GM18867 (cell line): ENCODE data around the gene OSGIN1.

ENCODE experiments used
- ATAC-seq: cut with Tn5 transposase; IDR thresholded peaks from one replicate; pipeline ENCODE4 v1.9.1; 2021; ENCODE audit warnings: mild to moderate bottlenecking, moderate library complexity; ENCODE audit not compliant: unreplicated experiment

OSGIN1 gene

GRCh38 chr16:83956336-83957289 is 3.6 kb downstream of the OSGIN1 start:
- ATAC-seq: peak; percentile 53

GRCh38 chr16:83957296-83957855 is 4.3 kb downstream of the OSGIN1 start:
- ATAC-seq: no peak

DNA sequence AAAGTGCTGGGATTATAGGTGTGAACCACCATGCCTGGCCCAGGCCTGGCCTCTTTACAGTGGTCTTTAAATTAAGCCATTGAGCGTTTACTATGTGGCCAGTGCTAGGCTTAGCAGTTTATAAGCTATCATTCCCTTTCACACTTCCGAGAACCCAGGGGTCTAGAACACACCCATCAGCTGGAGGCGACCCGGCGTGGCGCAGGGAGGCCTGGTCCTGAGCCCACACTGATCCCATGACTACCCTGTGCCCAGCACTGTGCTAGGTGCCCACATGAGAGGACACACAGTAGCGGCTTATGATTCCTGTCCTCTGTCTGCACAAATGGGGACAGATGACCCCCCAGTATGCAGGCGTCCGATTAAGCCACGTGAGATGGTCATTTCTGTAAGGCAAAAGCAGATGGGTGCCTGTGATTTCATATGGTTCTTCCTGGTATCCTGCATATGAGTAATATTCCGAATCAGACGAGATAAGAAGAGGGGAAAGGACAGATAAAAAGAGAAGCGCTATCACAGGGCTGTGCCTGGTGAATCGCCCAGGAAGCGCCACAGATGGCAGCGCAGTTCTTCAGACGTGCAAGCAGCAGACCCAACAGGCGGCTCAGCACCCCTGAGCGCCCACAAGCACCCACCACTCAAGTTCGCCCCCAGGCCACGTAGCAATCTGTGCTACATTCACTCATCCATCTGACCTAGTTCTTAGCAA is 5.3 kb downstream of the OSGIN1 start:
- no peak for ATAC-seq

DNA sequence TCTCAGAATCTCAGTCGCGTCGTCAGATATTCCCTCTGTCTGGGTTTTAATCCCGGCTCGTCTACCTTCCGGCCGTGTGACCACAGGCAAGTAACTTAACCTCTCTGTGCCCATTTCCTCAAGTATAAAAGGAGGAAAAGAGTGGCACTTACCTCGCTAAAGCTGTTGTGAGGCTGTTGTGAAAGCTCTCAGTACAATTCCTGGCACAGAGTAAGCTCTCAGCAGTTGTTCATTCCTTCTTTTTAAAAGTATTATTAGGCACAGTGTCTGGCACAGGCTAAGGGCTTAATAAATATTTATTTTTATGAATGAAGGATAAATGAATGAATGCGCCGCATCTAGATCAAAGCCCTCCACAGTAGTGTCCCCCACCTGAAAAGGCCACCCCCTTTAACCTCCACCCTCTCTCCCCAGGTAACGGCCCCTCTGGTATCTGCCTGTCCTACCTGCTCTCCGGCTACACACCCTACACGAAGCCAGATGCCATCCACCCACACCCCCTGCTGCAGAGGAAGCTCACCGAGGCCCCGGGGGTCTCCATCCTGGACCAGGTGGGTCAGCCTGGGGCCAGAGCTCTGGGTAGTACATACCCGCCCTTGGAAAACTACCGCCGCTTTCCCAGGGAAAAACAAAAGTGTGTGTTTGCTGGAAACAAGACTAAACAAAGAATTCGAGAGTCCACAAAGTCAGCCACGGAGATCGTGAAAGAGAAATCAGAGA is 6.0 kb downstream of the OSGIN1 start:
- ATAC-seq: no peak

- ATAC-seq: no peak
These were observed 6.8 kb downstream of the OSGIN1 start for GRCh38 chr16:83959656-83960434.

- no peak for ATAC-seq
These were observed 7.6 kb downstream of the OSGIN1 start for GRCh38 chr16:83960521-83961249.

DNA sequence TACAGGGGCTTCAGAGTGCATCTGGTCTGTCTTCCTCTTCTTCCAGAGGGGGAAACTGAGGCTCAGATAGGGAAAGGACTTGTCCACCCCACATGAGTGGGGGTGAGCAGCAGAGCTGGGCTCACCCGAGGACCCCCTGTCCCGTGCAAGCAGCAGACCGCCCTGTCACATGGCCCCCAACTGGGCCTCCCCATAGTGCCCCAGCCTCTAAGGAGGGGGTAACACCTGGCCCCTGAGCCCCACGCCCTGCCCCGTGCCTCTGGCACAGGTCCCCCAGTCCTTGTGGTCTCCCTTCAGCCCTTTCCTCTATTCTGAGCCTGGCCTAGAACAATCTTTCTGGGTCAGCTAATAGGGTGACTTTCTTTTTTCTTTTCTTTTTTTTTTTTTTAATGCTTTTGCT is 8.6 kb downstream of the OSGIN1 start:
- no peak for ATAC-seq

- ATAC-seq: no peak
These were observed 10.5 kb downstream of the OSGIN1 start for GRCh38 chr16:83963277-83964119.

DNA sequence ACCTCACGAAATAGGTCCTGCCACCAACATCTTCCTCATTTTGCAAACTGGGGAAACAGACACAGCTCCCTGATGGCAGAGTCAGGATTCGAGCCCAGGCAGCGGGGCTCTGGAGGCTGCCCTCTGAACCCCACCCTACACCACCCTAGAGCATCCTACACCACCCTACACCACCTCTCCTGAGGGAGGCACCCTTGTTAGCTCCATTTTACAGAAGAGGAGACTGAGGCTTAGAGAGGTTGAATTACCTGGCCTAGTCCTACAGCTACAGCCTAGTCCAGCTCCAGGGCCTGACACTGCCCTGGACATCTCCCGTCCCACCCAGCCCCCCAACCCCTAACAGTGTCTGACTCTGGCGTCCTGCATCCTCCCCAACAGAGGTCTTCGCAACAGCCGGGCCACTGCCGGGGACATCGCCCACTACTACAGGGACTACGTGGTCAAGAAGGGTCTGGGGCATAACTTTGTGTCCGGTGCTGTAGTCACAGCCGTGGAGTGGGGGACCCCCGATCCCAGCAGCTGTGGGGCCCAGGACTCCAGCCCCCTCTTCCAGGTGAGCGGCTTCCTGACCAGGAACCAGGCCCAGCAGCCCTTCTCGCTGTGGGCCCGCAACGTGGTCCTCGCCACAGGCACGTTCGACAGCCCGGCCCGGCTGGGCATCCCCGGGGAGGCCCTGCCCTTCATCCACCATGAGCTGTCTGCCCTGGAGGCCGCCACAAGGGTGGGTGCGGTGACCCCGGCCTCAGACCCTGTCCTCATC is 11.8 kb downstream of the OSGIN1 start:
- ATAC-seq: no peak

DNA sequence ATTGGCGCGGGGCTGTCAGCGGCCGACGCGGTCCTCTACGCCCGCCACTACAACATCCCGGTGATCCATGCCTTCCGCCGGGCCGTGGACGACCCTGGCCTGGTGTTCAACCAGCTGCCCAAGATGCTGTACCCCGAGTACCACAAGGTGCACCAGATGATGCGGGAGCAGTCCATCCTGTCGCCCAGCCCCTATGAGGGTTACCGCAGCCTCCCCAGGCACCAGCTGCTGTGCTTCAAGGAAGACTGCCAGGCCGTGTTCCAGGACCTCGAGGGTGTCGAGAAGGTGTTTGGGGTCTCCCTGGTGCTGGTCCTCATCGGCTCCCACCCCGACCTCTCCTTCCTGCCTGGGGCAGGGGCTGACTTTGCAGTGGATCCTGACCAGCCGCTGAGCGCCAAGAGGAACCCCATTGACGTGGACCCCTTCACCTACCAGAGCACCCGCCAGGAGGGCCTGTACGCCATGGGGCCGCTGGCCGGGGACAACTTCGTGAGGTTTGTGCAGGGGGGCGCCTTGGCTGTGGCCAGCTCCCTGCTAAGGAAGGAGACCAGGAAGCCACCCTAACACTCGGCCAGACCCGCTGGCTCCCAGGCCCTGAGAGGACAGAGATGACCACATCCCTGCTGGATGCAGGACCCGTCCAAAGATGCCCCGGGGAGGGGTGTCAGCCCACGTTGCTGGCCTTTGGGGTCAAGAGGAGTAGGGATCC is 12.6 kb downstream of the OSGIN1 start:
- ATAC-seq: no peak

- ATAC-seq: no peak
These were observed 13.2 kb downstream of the OSGIN1 start for GRCh38 chr16:83966153-83966696.

DNA sequence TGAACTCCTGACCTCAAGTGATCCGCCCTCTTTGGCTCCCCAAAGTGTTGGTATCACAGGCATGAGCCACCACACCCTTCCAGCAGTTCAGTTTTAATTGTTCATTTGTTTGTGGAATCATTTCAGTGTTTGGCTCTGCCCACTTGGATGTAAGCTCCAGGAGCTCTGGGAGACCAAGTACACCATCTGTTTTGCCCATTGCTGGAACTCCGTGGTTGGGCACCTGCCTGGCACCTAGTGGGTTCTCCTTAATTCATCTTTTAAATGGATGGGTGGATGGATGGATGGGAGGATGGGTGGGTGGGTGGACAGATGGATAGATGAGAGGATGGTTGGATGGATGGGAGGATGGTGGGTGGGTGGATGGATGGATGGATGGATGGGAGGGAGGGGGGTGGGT is 14.1 kb downstream of the OSGIN1 start:
- ATAC-seq: no peak

GRCh38 chr16:83967838-83968305 is 14.8 kb downstream of the OSGIN1 start, which contains the start of gene NECAB2:
Gene NECAB2, plus strand, starts transcription at chr16:83968244. Its CDS starts 405 bp downstream, at chr16:83968649.
- ATAC-seq: no peak

GRCh38 chr16:83968306-83968851 is 15.3 kb downstream of the OSGIN1 start:
- no peak for ATAC-seq

GRCh38 chr16:83968891-83969649 is 16.0 kb downstream of the OSGIN1 start:
- ATAC-seq: no peak
